Measurements from ENCODE around the gene ZNF133.
"Not testable (repeated sequence)": the region's sequence is repeated elsewhere in the genome, so short reads cannot be mapped to it uniquely, and the experiment has no call there.

ZNF133 gene
- total RNA-seq = 13.3 to 22.2 reads per million in 2 experiments

DNA sequence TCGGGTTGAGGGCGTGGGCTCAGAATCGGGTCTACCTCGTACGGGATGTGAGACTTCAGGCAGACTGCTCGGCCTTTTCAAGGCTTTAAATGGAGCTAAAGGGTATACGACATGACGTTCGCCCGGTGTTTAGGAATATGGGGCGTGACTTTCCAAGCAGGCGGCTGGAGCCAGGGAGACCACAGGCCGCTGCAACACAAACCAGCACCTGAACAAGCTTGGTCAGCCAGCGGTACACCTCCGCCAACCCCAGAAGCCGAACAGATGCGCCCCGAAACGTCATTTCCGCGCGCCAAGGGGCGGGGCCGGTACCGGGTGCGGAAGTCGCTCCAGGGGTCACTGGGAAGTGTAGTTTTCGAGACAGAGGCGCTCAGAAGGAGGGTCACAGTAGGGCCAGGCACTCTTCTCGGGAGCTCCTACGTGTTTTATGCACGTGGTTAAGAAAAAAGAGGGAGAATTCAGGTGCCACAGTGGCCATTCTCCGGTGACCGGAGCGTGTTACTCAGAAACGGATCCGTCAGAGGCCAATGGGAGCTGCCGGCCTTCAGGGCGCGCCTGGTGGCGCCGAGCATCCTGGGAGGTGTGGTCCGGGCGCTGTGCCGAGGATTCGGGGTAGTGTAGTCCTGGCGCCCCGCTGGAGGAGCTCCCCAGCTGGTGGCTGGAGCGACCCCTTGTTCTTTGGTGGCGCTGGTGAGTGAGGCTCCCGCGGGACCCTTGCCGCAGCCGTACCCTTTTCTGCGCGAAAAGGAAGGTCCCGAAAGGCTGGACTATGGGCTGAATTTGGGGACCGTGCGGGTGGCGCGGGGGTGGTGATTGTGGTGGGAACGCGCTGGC is at the start of gene ZNF133:
ZNF133 (plus strand) TSS at position 613 of the 834 bp plus-strand sequence. CDS start 17,160 bp downstream, outside the sequence.
- peak; percentile 96 for DNase-seq (ENCODE audit: low read depth)

DNA sequence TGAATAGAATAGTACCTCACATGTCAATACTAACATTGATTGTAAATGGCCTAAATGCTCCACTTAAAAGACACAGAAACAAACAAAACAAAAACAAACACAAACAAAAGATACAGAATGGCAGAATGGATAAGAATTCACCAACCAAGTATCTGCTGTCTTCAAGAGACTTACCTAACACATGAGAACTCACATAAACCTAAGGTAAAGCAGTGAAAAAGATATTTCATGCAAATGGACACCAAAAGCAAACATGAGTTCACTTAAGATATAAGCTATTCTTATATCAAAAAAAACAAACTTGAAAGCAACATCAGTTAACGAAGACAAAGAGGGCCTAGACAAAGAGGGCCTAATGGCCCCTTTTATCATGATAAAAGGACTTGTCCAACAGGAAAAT is 47.3 kb upstream of the ZNF133 start:
- no peak for DNase-seq (ENCODE audit: low read depth)

DNA sequence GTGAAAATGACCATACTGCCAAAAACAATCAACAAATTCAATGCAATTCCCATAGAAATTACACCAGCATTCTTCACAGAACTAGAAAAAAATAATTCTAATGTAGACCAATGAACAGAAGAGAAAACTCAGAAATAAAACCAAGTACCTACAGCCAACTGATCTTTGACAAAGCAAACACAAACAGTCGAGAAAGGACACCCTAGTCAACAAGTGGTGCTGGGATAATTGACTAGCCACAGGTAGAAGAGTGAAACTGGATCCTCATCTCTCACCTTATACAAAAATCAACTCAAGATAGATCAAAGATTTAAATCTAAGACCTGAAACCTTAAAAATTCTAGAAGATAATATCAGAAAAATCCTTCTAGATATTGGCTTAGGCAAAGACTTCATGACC is 44.5 kb upstream of the ZNF133 start:
- no peak for DNase-seq (ENCODE audit: low read depth)

DNA sequence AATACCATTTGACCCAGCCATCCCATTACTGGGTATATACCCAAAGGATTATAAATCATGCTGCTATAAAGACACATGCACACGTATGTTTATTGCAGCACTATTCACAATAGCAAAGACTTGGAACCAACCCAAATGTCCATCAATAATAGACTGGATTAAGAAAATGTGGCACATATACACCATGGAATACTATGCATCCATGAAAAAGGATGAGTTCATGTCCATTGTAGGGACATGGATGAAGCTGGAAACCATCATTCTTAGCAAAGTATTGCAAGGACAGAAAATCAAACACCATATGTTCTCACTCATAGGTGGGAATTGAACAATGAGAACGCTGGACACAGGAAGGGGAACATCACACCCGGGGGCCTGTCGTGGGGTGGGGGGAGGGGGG is 39.8 kb upstream of the ZNF133 start:
- DNase-seq (ENCODE audit: low read depth) = not testable (repeated sequence)

DNA sequence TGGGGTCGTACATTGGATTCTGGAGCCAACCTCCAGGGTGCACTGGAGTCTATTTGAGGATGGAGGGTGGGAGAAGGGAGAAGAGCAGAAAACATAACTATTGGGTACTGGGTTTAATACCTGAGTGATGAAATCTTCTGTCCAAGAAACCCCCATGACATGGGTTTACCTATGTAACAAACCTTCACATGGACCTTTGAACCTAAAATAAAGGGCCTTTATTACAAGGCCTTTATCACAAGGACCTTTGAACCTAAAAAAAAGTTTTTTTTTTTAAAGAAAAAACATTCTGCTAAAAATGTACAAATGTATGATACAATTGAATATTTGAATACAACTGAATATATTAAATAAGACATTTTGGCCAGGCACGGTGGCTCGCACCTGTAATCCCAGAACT is 38.1 kb upstream of the ZNF133 start:
- DNase-seq (ENCODE audit: low read depth) = no peak

DNA sequence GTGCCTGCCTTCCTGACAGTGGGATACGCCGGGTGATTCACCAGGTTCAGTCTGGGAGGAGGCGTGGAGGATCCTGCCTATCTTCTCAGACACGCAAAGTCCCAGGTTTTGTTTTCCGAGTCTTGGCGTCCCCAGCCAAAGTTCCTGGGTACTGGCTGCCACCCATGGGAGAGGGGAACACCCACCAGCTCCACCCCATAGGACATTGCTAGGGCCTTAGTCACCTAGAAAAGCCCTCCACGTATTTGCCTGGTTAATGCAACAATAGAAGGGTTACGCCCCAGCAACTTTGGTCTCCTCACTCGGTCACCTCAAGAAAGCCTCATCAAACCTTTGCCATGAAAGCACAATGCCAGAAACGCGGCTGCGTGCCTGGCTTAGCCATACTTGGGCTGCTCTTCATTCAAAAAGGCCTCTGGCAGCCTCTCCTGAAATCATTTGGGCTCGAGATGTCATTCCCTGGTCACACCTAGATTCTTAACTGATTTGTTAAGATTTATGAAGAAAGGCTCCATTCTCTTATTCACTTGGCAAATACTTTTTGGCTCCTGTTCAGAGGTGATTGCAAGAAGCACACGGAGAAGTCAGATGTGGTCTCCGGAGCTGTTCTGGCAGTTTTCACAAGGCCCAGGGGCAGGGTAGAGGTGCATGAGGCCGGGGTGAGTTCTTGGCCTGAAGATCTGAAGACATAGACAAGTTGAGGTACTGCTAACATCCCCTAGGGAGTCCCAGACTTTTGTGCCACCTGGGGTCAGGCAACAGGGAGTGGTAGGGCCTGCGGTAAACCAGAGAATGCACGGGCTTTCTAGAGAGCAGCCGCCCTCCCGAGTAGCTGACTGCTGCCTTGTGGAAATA is 35.5 kb upstream of the ZNF133 start:
- no peak for DNase-seq (ENCODE audit: low read depth)

DNA sequence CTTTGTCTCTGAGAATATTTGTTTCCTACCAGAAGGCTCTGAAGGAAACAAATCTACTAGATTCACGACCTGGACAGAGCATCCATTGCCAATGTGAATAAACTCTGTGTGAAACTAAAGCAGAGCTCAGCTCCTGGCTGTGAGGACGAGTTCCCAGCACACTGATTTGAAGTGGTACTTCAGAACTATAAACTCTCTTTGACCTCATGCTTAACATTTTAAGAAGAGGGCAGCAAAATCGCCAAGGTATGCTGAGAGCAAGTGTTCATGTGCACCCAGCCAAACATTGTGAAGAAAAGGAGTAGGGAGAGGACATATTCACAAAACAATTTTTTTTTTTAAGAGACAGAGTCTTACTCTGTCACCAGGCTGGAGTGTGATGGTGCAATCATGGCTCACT is 33.7 kb upstream of the ZNF133 start:
- no peak for DNase-seq (ENCODE audit: low read depth)

DNA sequence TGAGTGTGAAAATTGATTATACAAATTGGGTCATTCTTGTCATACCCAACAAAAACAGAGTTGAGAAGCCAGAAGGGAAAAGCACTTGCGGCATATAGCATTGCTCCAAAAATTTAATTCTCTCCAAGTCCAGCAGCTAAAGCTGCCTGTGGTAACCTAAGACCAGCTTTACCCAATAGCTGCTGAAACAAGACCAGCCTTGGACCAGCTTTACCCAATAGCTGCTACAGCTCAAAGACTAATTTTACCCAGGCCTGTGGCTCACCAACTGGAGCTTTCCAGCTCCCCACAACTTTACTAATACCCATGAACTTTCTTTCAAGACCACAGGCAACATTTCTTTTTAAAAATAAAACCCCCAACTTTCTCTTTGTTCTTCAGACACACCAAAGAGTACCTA is 32.8 kb upstream of the ZNF133 start:
- no peak for DNase-seq (ENCODE audit: low read depth)

DNA sequence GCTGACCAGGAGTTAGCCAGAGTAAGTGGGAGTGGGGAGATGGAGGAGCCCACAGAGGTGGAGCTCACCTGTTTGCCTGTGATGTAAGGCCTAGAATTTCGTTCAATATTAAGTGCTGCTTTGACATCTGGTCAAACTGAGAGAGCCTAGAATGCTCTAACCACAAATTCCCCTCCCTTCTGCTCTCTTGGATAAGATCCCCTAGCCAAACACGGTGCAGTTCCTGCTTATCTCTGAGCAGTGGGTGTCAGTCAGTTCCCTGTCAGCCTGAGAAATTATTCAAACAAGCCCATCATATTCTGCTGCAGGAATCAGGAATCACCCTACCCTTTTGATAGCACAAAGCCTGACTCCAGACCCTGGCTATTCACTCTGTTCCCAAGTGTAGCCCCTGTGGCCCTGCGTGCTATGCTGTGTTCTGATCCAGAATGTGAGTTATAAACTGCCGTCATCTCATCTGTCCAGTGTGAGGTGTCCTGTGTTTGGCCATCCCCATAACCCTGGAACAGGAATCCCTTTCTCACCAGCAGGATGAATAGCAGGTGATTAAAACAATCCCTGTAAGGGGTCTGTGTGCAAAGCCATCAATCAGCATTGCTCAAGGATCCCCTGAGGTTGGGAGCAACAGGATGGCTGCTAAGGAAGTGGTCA is 31.8 kb upstream of the ZNF133 start:
- no peak for DNase-seq (ENCODE audit: low read depth)

DNA sequence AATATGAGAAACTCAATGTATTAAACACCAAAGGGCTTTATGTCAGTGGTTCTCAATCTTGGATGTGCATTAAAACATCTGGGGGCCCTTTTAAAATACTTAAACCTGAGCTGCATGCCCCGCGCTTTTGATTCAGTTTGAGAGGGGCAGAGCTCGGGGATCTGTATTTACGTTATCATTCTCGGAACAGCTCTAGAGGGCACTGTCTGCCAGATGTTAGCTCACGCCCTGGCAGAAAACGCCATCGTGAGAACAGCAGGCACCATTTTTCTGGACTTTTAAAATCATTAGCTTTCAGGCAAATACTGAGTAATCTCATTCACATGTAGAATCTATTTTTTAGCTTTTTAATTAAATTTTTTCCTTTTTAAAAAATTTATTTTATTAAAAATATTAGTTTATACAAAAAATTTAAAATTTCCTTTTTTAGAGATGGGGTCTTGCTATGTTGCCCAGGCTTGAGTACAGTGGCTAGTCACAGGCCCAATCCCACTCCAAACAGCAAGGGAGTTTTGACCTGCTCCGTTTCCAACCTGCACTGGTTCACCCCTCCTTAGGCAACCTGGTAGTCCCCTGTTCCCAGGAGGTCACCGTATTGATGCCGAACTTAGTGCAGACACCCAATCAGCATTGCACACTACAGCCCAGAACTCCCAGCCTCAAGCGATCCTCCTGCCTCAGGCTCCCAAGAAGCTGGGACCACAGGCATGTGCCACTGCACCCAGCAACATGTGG is 30.0 kb upstream of the ZNF133 start:
- DNase-seq (ENCODE audit: low read depth) = no peak

DNA sequence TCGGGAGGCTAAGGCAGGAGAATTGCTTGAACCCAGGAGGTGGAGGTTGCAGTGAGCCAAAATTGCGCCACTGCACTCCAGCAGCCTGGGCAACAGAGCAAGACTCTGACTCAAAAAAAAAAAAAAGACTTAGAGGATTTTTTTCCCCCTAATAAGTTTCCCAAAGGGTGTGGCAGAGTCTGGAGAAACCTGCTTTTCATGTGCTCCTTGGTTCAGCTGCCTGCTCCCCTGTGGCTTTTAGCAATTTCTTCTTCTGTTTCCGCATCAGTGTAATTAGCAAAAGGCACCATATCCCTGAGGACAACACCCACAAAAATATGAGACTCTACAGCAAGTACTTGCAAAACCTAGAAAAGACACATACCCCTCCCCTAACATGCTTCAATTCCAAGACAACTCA is 28.6 kb upstream of the ZNF133 start:
- DNase-seq (ENCODE audit: low read depth) = no peak

DNA sequence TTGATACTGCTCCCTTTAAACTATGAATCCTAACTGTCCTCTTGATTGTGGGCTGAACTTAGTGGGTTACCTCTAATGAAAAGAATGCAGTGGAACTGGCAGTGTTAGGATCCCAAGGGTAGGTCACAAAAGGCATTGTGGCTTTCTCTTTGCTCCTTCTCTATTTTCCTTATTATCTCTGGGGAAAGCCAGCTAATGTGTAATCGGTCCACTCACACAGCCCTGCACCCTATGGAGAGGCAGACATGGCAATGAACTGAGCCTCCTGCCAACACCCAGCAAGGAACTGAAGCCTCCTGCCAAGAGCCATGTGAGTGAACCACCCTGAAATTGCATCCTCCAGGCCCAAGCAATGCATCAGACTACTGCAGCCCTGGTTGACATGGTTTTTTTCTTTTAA is 24.6 kb upstream of the ZNF133 start:
- DNase-seq (ENCODE audit: low read depth) = no peak

DNA sequence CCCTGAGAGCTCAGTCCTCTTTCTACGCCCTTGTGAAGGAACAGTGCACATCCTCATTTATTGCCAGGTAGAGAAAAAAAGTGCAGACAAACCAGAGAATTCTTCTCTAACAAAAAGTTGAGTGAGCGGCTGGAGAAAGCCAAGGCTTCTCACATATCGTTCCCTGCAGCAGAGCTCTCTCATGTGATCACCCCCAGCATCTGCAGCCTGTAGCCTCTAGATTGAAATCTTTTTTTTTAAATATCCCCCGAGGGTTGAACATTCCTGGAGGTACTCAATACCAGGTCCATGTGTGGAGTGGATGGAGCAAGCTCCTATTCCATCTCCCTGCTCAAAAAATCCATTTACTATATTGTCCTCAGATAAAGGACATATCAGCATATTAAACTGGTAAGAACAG is 22.9 kb upstream of the ZNF133 start:
- no peak for DNase-seq (ENCODE audit: low read depth)

DNA sequence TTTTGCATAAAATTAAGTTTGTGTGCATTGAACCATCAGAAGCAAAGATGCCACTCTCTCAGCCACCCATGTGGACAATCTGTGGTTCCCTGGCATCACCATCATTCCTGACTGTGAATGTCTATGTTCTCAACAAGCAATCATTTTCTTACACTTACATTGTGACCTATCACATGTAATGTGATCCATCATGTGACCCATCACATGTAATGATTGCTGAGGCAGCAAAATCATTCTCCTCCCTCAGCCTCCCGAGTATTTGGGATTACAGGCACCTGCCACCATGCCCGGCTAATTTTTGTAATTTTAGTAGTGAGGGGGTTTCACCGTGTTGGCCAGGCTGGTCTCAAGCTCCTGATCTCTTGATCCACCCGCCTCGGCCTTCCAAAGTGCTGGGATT is 22.0 kb upstream of the ZNF133 start:
- no peak for DNase-seq (ENCODE audit: low read depth)

DNA sequence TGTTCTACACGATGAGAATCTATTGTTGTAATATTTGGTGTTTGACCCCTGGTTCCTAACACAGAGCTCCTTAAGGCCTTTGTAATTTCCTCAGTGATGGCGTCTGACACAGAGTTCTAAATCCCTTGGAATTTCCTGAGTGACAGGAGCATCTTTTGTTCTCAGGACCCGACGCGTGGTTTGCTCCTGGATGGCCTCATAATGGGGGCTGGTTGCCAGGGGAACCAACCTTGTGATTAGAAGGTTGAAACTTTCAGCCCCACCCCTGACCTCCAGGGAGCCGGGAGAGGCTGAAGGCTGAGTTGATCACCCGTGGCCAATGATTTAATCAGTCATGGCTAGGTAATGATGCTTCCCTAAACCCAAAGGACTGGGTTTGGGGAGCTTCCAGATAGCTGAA is 20.5 kb upstream of the ZNF133 start:
- no peak for DNase-seq (ENCODE audit: low read depth)

DNA sequence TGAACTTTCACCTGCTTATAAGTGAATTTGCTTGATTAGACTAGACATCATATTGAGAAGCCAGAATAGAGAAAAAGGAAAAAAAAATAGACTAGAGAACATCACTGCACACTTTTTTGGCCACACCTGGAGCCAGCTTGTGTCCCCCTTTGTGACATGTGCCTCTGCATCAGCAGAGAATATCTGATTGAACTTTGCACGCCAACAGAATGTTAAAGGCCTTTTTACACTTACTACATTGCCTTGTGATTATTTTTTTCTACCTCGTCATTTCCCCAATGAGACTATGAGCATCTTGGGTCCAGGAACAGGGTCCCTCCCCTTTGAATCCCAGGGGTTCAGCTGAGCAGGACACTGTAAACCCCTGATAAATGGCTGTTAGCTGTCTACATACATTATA is 17.2 kb upstream of the ZNF133 start:
- DNase-seq (ENCODE audit: low read depth) = no peak

DNA sequence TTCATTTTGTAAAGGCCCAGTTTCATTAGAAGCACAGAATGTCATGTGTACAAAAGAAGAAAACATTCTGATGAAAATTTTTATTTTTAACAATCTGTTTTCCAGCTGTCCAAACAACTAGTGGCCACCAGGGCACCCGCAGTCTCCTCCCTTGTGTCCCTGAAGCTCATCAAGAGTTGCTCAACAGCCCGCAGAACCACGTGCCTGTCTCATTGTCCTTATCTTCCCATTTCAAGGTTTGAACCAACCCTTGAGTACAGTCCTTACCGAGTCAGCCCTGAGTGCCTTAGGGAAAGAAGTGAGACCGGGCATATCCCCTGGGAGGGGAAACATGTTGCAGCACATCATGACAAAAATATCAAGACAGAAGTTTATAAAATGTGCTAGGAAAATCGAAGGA is 15.9 kb upstream of the ZNF133 start:
- DNase-seq (ENCODE audit: low read depth) = no peak

DNA sequence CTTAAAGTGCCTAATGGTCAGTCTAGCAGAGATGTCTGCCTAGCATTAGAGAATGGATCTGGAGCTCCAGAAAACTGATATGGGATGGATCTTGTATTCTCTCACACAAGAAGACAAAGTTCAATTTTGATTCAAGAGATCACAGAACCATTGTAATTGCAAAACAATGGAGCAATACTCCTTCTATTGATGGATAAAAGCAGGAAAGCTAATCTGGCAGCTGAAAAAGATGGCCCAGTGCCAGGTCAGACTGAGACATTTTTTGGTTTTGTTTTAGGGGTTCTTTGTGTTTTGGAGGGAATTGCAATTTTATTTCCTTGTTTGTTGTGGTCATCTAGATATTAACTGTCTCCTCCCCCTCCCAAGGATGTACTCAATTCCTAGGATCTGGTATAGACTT is 14.6 kb upstream of the ZNF133 start:
- no peak for DNase-seq (ENCODE audit: low read depth)

DNA sequence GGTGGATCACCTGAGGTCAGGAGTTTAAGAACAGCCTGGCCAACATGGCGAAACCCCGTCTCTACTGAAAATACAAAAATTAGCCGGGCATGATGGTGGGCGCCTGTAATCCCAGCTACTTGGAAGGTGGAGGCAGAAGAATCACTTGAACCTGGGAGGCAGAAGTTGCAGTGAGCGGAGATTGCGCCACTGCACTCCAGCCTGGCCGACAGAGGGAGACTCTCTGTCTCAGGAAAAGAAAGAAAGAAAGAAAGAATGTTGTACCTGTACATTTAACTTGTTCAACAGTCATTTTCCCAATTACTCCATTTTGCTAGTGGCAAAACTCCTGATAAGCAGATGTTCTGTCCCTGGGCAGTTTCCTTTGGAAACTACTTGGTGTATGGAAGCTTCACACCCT is 12.4 kb upstream of the ZNF133 start:
- DNase-seq (ENCODE audit: low read depth) = not testable (repeated sequence)

DNA sequence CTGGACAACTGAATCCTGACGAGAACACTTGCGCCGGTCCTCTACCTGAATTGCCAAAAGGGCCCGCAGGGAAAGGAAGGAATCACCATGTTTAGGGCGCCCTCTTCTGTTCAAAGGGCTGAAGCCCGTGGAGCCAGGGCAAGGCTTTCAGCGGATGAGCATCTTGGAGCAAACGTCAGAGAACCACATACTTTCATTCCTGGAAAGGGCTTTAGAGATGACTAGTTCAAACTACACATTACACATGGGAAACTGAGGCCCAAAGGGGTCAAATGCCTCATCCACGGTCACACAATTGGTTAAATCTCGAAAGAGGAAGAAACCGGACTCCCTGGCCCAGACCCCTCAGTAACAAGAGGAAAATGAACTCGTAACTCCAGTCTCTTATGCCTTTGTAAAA is 11.5 kb upstream of the ZNF133 start:
- DNase-seq (ENCODE audit: low read depth) = peak; percentile 30

DNA sequence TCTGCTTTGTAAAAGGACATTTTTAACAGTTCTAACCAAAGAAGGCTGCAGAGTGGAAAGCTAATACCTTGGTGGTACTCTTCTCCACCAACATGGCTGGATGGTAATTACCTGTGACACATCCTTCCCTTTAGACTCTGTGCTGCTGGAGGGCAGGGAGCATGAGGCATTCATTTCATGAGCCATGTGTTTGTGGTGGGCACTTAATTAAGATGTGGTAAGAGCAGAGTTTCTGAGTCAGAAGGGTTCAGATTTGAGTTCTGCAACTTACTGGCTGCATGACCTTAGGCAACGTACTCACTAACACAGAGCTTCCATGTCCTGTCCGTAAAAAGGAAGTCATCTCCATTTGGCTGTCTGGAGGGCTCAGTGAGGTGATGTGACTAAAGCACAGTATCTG is 9.1 kb upstream of the ZNF133 start:
- no peak for DNase-seq (ENCODE audit: low read depth)
